ENCODE measurements around the gene ZMYM1. TPM values are rescaled to one million over a fixed set of nuclear protein-coding genes. Genes with fewer than 3 reads are reported as not detected.
"Not testable (repeated sequence)": the region's sequence is repeated elsewhere in the genome, so short reads cannot be mapped to it uniquely, and the experiment has no call there.

Gene ZMYM1
- total RNA-seq (2014; rRNA removed; shearing (Covaris generic)), result 24.5 and 25.8 TPM in 2 replicates

DNA sequence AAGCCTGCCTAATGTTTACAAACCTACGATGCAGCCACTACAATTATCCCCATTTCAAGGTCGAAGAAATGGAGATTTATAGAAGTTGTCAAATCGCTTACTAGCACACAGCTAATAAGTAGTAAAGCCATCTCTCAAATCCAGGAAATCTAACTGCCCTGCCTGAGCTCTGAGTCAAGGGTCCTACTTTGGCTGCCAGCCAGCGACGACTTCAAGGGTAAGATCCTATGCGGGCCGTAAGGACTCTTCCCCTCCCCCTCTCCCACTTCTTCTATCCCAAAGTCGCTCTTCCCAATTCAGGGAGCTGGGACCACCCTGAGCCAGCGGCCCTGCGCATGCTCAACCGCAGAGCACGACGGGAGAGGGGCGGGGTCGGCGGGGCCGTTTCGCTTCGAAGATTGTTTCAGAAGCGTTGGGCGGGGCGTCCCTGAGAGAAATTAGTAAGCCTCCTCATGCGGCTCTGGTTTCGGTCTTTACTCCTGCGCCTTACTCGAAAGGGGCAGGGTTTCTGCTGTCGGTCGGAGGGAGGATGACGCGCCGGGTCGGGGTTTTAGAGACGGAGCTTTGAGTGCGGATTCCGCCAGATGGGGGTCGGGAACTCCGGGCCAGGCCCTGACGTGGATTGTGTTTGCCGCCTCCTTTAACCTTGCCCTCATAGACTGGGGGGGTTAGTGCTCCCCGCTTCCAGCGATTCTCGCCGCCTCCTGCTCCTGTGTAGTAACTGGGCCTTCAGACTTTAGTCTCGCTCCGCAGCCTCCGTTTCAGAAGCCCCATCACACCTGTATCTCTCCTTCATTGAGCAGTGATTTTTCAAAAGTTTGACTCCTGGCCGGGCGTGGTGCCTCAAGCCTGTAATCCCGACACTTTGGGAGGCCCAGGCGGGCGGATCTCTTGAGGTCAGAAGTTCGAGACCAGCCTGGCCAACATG, at the start of gene ZMYM1:
TSS of gene ZMYM1 (plus strand) at position 383 of the 928 bp plus-strand sequence. CDS start 14,603 bp downstream, outside the sequence.
- DNase-seq (ENCODE audit: low read depth), result peak; percentile 86

DNA sequence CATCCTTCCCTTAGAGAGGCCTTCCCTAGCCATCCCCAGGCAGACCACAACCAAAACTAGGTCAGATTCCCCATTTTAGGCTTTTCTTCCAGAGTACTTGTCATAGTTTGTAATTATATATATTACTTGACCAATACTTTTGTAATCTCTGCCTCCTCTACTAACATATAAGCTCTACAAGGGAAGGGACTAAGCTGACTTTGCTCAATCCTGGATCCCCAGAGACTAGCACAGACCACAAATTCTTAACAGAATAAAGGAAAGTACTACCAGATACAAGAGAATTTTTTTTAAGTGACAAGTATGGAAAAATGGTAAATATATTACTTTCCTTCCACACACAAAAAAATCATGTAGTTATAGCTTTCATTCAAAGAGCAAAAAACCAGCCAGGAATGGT, 49.4 kb upstream of the ZMYM1 start:
- DNase-seq (ENCODE audit: low read depth), result no peak

DNA sequence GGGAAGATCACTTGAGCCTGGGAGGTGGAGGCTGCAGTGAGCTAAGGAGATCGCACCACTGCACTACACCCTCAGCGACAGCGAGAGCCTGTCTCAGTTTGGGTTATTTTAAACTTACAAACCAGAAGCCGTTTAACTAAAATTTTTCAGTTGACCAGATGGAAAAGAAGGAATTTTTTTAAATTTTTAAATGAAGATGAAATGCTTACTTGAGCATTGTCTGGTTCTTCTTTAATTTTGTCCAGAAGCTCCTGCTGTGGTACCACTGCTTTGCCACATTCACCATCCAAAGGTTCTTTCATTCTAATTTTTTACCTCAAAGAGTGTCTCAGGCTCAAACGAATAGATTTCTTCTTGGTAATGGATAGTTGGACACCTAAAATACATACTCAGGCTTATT, 48.8 kb upstream of the ZMYM1 start:
- no peak for DNase-seq (ENCODE audit: low read depth)

DNA sequence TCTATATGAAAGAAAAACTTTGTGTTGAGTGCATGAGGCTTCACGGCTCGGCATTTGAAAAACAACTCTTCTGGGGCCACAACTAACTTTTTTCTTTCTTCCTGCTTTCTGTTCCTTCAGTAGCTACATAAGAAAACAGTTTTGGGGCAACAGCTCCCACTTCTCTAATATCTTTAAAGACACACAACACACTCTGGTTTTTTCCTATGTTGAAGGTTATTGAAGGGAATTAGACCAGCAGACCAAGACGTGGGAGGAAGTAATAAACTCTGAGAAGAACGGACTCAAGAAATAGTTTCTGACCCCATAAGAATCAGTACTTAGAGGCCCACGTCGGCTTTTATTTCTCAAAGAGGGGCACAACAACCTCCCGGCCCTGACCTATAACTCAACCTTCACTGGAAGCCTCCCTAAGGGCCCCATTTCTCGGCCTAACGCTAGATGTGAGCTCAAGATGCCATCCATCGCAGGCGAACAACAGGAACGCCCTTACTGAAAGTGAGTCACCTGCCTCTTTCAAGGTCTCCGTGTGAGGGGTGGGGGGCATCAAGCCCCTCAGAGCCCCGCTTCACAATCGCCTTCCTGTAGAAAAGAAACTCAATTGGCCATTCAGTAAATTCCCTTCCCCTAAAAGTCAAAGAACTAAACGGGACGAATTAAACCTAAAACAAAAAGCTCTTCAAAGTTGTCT, 48.3 kb upstream of the ZMYM1 start:
- DNase-seq (ENCODE audit: low read depth), result peak; percentile 48

DNA sequence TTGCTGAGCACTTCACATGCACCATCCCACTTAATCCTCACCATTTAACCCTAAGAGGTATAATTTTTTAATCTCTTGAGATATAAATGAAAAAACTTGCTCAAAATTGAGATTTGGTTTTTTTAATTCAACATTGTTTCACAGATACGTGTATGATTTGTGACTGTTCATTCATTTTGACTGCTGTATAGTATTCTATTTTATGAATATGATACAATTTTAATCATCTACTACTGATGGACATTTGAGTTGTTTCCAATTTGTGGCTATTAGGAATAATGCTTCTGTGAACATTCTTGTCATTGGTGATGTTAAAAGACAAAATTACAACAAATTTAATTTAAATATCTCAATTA, 46.8 kb upstream of the ZMYM1 start:
- no peak for DNase-seq (ENCODE audit: low read depth)

DNA sequence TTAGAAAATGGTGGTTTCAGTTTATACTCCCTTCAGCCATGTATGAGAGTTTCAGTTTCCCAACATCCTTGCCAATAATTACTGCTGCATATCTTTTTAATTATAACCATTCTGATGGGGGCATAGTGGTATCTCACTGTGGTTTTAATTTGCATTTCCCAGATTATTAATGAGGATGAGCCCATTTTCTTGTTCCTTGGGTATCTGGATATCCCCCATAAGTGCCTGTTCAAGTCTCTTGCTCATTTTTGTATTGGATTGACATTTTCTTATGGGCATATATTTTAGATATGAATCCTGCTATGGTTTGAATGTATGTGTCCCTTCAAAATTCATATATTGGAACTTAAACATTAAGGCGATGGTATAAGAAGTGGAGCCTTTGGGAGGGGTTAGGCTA, 45.8 kb upstream of the ZMYM1 start:
- no peak for DNase-seq (ENCODE audit: low read depth)

DNA sequence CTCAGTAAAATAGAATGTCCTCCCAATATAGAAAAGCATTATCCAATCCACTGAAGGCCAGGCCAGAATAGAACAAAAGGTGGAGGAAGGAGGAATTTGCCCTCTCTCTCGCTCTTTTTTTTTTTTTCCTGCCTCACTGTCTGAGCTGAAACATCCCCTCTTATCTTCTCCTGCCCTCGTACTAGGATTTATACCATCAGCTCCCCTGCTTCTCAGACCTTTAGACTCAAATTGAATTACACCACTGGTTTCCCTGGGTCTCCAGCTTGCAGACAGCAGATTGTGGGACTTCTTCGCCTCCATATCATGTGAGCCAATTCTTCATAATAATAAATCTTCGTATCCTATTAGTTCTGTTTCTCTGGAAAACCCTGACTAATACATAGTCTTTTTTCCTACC, 42.6 kb upstream of the ZMYM1 start:
- no peak for DNase-seq (ENCODE audit: low read depth)

DNA sequence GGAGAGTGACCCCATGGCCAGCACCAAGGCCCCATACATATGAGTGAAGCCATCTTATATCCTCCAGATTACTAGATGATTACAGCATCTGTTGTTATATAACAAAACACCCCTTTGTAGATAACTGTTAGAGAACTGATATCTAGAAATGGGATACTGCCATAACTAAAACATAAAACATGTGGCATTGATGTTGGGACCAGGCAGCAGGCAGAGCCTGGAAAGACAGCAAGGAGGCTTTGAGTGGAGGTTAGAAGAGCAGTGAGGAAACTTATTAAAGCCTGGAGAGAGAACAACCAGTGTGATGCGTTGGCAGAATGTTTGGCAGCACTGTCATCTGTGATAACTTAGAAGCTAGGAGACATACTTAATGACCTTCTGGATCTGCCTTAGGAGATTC, 42.0 kb upstream of the ZMYM1 start:
- DNase-seq (ENCODE audit: low read depth), result no peak

DNA sequence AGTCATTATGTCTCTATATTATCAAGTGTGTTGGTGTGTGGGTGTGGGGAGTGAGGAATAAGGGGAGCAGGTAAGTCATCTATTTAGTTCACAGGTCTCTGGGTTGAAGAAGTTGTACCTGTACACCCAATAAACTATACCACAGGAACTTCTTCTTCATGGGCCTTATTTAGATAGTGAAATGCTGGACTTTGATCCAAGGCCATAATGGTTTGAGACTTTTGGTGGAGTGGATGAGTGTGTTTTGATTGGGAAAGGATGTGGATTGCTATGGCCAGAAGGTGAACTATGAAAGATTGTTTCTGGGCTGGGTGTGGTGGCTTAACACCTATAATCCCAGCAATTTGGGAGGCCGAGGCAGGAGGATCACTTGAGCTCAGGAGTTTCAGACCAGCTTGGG, 40.5 kb upstream of the ZMYM1 start:
- DNase-seq (ENCODE audit: low read depth), result no peak

DNA sequence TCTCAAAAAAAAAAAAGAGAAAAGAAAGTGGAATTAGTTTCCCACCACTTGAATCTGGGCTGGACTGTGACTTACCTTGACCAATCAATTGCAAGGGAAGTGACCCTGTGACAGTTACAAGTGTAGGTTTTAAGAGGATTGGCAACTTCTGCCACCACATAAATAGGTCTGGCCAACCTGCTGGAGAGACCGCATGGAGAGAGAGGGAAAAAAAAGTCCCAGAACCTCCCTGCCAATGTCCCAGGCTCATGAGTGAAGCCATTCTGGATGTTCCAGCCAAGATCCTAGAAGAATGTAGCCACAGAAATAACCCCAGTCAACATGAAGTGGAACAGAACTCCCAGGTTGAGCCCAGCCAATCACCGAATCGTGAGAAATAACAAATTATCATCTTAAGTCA, 35.7 kb upstream of the ZMYM1 start:
- DNase-seq (ENCODE audit: low read depth), result no peak

DNA sequence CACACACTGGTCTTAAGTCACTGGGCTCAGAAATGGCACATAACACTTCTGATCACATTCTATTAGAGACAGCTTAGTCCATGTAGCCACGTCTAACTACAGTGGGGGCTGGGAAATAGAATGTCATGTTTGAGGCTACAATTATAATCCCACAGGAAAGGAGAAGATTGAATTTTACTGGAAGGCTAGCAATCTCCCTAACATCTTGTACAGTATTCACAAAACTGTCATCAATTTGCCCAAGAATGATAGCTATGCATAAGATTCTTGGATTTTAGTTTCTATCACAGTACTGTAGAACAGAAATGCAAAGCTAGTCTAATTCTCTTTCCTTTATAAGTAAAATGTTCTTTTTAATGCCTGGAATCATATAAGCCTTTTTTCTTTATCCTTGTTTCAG, 34.8 kb upstream of the ZMYM1 start:
- DNase-seq (ENCODE audit: low read depth), result no peak

DNA sequence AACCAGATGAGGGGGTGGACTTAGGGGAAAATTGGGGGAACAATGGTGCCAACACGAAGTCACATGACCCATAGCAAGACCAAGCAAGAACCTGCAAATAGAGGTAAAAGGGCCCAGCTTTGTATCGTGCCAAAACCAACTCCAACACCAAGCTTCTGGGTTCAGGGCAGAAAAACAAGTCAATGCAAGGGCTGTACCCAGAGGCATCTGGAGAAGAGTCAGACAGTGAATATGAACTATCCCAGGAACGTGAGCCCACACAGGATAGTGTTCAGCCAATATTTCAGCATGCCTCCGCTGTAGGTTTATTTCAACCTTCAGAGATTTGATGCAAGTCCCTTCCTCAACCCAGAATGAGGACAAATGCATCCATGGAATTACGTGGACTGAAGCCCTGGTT, 32.5 kb upstream of the ZMYM1 start:
- no peak for DNase-seq (ENCODE audit: low read depth)

DNA sequence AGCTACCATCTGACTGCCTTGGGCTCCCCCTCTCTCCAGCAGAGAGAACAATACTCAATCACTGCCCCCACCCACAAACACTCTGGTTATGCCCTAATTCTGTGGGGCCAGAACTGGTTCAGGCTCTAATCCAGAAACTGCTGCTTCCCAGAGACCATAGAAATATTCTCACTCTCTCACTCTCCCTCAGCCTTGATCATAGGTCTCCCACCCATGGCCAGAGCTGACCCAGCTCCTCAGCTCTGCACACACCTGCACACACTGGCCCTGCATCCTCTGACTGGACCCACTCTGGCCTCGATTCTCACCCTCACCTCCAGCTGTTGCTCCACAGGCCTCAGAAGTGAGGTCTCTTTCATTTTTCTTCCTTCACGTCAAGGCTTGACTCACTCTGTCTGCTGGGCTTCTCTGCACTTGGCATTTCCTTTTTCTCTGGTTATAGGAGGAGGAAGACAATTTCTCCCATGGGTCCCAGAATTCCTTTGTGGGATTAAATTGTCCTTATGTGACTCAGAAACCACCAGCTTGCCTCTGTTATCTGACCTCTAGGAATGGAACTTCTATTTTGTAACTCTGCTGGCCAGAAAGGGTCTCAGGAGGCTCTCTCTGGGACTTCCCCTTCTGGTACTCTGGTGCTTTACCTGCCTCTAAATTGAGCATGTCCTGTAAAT, 31.9 kb upstream of the ZMYM1 start:
- DNase-seq (ENCODE audit: low read depth), result peak; percentile 94

DNA sequence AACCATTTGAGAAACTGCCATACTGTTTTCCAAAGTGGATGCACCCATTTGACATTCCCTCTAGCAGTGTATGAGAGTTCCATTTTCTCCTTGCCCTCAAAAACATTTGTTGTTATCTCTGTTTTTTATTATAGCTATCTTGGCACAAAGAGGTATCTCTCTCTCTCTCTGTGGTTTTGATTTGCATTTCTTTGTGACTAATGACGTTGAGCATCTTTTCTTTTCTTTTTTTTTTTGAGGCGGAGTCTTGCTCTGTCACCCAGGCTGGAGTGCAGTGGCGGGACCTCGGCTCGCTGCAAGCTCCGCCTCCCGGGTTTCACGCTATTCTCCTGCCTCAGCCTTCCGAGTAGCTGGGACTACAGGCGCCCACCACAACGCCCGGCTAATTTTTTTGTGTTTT, 30.1 kb upstream of the ZMYM1 start:
- DNase-seq (ENCODE audit: low read depth), result peak; percentile 70

DNA sequence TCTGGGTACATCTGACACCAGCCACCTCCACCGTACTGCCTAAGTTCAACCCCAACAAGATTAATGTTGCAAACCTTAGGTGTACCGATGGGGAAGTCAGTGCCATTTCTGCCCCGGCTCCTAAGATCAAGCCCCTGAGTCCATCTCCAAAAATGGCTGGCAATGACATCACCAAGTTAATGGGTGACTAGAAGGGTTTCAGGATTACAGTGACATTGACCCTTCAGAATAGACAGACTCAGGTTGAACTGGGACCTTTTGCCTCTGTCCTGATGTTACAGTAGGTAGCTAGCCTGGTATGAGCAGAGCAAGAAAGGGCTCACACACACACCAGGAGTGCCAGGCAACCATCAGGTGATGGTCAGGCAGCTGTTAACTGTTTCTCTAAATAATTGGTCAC, 25.8 kb upstream of the ZMYM1 start:
- DNase-seq (ENCODE audit: low read depth), result no peak

DNA sequence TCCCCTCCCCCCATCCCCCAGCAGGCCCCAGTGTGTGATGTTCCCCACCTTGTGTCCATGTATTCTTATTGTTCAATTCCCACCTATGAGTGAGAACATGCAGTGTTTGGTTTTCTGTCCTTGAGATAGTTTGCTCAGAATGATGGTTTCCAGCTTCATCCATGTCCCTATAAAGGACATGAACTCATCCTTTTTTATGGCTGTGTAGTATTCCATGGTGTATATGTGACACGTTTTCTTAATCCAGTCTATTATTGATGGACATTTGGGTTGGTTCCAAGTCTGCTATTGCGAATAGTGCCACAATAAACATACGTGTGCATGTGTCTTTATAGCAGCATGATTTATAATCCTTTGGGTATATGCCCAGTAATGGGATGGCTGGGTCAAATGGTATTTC, 24.9 kb upstream of the ZMYM1 start:
- DNase-seq (ENCODE audit: low read depth), result not testable (repeated sequence)

DNA sequence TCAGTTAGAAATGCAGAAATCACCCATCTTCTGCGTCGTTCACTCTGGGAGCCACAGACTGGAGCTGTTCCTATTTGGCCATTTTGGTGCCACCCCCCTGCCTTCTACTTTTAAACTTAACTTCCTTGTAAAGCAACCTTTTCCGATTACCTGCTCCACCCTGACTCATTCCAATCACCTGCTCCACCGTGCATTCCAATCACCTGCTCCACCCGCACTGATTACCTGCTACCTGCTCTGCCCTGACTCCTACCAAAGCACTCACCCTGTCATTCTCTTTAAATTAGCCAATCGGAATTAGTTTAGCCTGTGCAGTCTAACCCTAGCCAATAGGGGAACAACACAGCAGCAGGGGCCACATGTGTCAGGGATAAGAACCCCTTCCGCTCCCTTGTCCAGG, 20.9 kb upstream of the ZMYM1 start:
- not testable (repeated sequence) for DNase-seq (ENCODE audit: low read depth)

DNA sequence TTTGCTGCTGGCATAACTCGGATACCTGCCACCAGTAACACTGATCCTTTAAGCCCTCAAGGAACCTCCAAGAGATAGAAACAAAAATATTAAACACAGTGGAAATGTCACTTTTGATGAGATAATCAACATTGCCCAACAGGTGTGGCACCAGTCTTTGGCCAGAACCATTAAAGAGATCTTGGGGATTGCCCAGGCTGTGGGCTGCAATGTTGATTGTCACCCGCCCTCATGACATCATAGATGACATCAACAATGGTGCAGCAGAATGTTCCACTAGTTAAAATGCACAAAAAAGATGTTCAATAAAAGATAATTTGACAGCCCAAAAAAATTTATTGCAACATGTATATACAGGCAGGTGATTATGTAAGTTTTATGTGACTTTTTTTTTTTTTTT, 20.2 kb upstream of the ZMYM1 start:
- DNase-seq (ENCODE audit: low read depth), result no peak

DNA sequence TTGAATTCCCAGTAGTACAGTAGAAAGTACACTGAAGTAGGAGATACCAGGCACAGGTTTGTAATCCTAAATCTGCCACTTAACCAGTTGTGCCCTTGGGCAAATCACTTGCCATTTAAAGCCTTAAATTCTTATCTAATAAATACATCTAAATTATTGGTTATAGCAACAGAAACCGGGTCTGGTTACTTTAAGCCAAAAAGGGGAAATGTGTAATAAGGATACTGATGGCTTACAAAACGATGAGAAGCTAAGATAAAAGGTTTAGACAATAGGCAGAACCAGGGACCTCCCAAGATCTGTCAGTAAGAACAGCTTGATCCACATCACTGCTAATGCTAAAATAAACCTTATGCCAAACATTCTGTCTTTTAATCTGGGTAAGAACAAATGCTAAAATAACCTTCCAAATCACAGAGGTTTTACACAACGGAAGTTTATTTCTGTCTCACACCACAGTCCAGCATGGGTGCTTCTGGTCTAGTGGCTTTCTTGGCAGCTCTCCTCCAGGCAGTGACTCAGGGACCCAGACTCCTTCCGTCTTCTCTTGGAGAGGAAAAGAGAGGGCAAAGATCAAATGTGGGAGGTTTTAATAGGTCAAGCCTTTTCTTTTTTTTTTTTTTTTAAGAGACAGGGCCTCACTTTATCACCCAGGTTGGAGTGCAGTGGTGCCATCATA, 16.5 kb upstream of the ZMYM1 start:
- peak; percentile 84 for DNase-seq (ENCODE audit: low read depth)

DNA sequence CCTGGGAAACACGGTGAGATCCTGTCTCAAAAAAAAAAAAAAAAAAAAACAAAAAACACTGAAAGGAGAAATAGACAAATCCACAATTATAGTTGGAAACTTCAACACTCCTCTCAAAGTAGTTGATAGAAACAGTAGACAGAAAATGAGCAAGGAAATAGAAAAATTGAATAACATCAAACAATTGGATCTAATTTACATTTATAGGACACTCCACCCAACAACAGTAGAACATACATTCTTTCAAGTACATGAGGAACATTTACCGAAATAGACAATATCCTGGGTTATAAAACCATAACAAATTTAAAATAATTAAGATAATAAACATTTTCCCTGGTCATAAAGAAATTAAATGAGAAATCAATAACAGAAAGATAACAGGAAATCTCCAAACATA, 14.9 kb upstream of the ZMYM1 start:
- DNase-seq (ENCODE audit: low read depth), result no peak

DNA sequence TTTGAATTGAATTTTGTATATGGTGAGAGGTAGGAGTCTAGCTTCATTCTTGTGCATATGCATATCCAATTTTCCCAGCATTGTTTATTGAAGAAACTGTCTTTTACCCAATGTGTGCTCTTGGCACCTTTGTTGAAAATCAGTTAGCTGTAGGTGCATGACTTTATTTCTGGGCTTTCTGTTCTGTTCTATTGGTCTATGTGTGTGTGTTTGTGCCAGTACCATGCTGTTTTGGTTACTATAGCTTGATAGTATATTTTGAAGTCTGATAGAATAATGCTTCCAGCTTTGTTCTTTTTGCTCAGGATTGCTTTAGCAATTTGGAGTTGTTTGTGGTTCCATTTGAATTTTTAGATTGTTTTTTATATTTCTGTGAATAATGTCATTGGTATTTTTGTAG, 9.4 kb upstream of the ZMYM1 start:
- no peak for DNase-seq (ENCODE audit: low read depth)

DNA sequence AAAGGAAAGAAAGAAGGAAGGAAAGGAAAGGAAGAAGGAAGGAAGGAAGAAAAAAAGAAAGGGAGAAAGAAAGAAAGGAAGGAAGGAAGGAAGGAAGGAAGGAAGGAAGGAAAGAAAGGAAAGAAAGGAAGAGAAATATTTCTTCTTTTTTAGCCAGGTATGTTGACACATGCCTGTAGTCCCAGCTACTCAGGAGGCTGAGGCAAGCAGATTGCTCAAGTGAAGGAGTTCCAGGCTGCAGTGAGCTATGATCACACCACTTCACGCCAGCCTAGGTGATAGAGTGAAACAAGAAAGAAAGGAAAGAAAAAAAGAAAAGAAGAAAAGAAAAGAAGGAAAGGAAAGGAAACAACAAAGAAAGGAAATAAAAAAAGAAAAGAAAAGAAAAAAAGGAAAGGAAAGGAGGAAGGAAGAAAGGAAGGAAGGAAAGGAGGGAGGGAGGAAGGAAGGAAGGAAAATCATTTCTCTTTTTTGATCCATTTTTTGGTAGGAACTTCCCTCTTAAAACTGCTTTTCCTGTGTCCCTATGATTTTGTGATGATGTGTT, 5.8 kb upstream of the ZMYM1 start:
- no peak for DNase-seq (ENCODE audit: low read depth)
